Mucosa of rectum (tissue), 2 donors: ENCODE results near the gene BPIFB3.

Source experiments
- H3K27ac ChIP-seq, 2 donors: one replicate each; pipeline ENCODE4 v1.7.0; 2013; ENCODE audit warnings: inconsistent platforms in 2 of 2, low read depth in 2 of 2, low read length in 2 of 2
- H3K27me3 ChIP-seq, 2 donors: one replicate each; pipeline ENCODE4 v1.7.0; 2013; ENCODE audit warnings: low read length in 2 of 2; ENCODE audit not compliant: control insufficient read depth in 2 of 2, insufficient read depth in 2 of 2
- H3K36me3 ChIP-seq, 2 donors: one replicate each; pipeline ENCODE4 v1.7.0; 2013; ENCODE audit warnings: low read length in 2 of 2; ENCODE audit not compliant: control insufficient read depth in 2 of 2, insufficient read depth in 2 of 2
- H3K4me1 ChIP-seq, 2 donors: one replicate each; pipeline ENCODE4 v1.7.0; 2013; ENCODE audit warnings: low read length in 2 of 2, mild to moderate bottlenecking in 1 of 2; ENCODE audit not compliant: control insufficient read depth in 2 of 2, insufficient read depth in 2 of 2
- H3K4me3 ChIP-seq, 2 donors: one replicate each; pipeline ENCODE4 v1.7.0; 2013; ENCODE audit warnings: low read length in 2 of 2
- H3K9ac ChIP-seq, 2 donors: one replicate each; pipeline ENCODE4 v1.7.0; 2013; ENCODE audit warnings: low read length in 2 of 2, low read depth in 1 of 2, mild to moderate bottlenecking in 1 of 2
- H3K9me3 ChIP-seq, 2 donors: one replicate each; pipeline ENCODE4 v1.7.0; 2013; ENCODE audit warnings: low read length in 2 of 2; ENCODE audit not compliant: control insufficient read depth in 2 of 2
- donor health status: healthy.
- donor health status: Normal muscosa, but diverticular disease.

The BPIFB3 gene

DNA sequence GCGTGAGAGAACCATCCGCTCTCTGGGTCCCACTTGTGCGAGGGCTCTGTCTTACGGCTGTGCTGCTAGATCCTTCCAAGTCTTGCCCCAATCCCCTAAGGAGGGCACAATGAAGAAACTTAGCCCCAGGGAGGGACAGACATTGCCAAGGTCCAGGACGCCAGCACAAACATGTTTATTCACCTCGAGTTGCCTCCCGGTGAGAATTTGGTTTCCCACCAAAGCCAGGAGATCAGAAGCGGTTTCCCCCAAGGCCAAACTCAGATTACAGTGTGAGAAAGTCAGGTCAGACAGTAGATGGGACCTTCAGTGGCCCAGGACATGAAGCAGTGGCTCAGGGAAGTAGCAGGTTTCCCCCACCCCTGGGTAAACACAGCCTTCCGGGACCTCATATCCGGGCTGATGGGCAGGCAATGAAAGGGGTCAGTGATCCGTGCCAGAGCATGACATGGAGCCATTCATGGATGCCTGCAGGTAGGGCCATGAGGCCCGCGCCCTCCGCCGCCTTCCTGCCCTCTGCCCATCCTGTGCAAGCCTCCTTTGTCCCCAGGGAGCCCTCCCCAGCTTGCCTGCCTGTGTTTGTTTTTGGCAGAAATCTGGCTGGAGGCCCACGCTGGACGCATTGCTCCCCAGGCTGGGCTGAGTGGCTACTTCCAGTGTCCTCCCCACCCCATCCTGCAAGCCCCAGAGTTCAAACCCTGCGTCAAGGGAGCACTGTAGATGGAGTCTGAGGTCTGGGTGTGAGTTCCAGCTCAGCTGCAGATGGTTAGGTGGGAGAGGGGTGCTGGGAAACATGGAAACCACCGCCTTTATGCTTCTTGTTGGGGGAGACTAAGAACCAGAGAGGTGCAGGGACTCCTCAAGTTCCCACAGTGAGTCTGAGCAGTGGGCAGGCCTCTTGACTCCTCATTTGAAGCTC lies 44.2 kb upstream of the BPIFB3 start:
- H3K4me1 ChIP-seq = no peaks in the 10 kb centered on the region
- no peaks in the 10 kb centered on the region for H3K27me3 ChIP-seq
- H3K9me3 ChIP-seq = no peaks in the 10 kb centered on the region
- no peaks in the 10 kb centered on the region for H3K36me3 ChIP-seq
- H3K27ac ChIP-seq = no peak overlapping the region
- no peak overlapping the region for H3K4me3 ChIP-seq
- H3K9ac ChIP-seq = no peak overlapping the region

DNA sequence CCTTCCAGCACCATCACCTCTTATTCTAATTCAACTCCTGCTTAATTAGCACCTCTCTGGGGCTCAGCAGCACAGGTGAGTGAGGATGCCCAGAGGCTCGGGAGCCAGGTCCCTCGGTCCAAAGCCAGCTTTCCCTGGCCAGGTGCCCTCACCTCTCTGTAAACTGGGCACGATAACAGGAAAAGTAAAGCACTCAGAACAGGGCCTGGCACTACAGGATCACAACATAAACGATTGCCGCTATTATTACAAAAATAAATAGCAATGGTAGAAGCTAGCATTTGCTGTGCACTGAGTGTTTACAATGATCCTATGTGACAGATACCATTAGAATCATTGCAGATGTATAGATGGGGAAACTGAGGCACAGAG lies 43.6 kb upstream of the BPIFB3 start:
- Histone ChIP-seq H3K27ac (no peak overlapping the region), H3K4me1 (no peaks in the 10 kb centered on the region), H3K9me3 (no peaks in the 10 kb centered on the region), H3K27me3 (peaks cover 0 to 3% of the 10 kb centered on the region in 2 donors), H3K4me3 (no peak overlapping the region), H3K36me3 (no peaks in the 10 kb centered on the region), H3K9ac (no peak overlapping the region)

GRCh38 chr20:33010674-33011449 lies 42.8 kb upstream of the BPIFB3 start:
- no peak overlapping the region for H3K4me3 ChIP-seq
- no peak overlapping the region for H3K27ac ChIP-seq
- no peaks in the 10 kb centered on the region for H3K9me3 ChIP-seq
- H3K27me3 ChIP-seq = peaks cover 0 to 3% of the 10 kb centered on the region in 2 donors
- H3K9ac ChIP-seq = no peak overlapping the region
- no peaks in the 10 kb centered on the region for H3K36me3 ChIP-seq
- H3K4me1 ChIP-seq = no peaks in the 10 kb centered on the region

DNA sequence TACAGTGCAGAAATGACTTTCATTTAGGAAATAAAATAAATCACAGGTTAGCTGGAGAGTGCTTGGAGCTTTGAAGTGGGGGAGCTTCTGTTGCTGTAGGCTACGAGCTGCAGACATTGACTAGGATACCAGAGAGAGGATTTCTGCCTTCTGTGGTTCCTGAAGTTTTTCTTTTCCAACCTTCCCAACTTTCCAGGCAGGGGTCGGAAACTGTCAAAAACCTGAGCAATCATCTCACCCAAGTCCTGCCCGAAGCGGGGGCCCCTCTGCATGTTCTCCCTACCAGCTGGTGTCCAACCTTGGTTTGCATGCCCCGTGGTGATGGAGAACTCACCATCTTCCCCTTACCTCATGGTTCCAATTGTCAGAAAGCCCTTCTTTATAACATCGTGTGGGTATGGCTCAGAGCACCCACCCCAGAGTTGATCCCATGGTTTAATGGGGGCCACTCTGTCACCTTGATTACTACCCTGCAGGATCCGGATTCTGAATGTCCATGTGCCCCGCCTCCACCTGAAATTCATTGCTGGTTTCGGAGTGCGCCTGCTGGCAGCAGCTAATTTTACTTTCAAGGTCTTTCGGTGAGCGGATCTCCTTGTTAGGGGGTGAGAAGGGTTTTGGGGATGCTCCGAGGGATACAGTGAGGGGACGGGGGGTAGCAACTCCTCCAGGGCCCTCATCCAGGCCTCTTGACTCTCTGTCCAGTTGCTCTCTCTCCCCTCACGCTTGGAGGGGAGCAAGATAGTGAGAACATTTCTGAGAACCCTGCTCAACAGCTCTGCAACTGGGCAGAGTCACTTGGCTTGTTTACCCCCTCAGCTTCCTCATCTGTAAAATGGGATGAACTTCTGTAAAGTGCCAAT lies 41.1 kb upstream of the BPIFB3 start:
- no peaks in the 10 kb centered on the region for H3K9me3 ChIP-seq
- H3K36me3 ChIP-seq = no peaks in the 10 kb centered on the region
- H3K27ac ChIP-seq = no peak overlapping the region
- no peaks in the 10 kb centered on the region for H3K4me1 ChIP-seq
- no peak overlapping the region for H3K4me3 ChIP-seq
- peaks cover 0 to 3% of the 10 kb centered on the region in 2 donors for H3K27me3 ChIP-seq
- H3K9ac ChIP-seq = no peak overlapping the region

DNA sequence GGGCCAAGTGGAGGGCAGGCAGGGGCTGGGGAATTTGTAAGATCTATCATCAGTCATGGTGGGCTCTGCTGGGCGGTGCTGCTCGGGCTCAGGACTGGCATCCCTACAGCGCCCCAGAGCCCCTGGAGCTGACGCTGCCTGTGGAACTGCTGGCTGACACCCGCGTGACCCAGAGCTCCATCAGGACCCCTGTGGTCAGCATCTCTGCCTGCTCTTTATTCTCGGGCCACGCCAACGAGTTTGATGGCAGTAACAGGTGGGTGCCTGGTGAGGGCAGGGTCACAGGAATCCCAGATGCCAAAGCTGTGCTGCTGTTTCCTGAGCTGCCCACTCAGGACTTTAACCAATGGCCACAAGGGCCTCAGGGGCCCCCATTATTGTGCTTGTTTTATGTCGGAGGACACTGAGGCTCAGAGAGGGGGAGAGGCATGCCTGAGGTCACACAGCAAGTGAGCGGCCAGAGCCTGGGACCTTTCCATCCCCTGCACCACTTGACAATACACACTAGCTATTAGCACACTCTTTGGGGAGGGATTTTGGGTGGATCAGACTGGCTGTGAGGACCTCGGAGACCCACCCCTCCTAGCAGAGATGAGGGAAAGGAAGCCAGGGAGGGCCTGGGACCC lies 39.9 kb upstream of the BPIFB3 start:
- Histone ChIP-seq H3K36me3 (no peaks in the 10 kb centered on the region), H3K9ac (no peak overlapping the region), H3K4me3 (no peak overlapping the region), H3K27ac (no peak overlapping the region), H3K4me1 (no peaks in the 10 kb centered on the region), H3K27me3 (peaks cover 0 to 3% of the 10 kb centered on the region in 2 donors), H3K9me3 (no peaks in the 10 kb centered on the region)

DNA sequence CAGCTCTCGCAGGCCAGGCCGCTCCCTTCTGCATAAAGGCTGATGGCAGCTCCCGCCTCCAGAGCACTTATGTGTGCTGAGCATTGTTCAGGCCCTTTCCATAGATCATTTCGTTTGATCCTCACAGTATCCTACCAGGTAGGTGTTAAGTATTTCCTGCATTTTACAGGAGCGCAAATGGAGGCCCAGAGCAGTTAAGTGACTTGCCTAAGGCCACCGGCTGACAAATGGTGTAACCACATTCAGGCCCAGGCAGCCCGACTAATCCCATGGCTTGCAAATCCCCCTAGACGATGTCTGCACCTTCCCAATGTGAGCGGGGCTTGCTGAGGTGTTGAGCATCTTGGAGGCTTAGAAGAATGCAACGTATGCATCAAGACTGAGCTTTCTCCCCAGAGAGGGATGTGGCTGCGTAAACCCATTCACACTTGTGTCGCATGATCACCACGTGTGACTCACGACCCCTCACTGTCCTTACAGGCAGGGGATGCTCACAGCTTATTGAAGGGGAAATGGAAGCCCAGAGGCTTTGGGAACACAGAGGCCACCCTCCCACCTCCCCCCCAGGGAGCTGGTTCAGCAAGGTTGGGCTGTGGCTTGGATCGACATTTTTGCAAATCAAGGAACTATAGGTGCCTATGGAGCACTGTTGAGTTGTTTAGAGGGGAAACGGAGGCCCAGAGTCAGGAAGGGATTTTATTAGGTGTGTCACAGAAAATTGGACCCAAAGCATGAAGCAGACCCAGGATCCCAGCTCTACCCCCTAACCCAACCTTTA lies 39.2 kb upstream of the BPIFB3 start:
- peaks cover 0 to 3% of the 10 kb centered on the region in 2 donors for H3K27me3 ChIP-seq
- H3K36me3 ChIP-seq = no peaks in the 10 kb centered on the region
- H3K9me3 ChIP-seq = no peaks in the 10 kb centered on the region
- no peak overlapping the region for H3K9ac ChIP-seq
- no peak overlapping the region for H3K4me3 ChIP-seq
- no peaks in the 10 kb centered on the region for H3K4me1 ChIP-seq
- no peak overlapping the region for H3K27ac ChIP-seq

- H3K27ac ChIP-seq = no peak overlapping the region
- H3K27me3 ChIP-seq = peaks cover 0 to 3% of the 10 kb centered on the region in 2 donors
- H3K4me3 ChIP-seq = no peak overlapping the region
- no peaks in the 10 kb centered on the region for H3K36me3 ChIP-seq
- H3K4me1 ChIP-seq = no peaks in the 10 kb centered on the region
- H3K9ac ChIP-seq = no peak overlapping the region
- H3K9me3 ChIP-seq = no peaks in the 10 kb centered on the region
Measured at GRCh38 chr20:33015114-33015484, 38.6 kb upstream of the BPIFB3 start.

DNA sequence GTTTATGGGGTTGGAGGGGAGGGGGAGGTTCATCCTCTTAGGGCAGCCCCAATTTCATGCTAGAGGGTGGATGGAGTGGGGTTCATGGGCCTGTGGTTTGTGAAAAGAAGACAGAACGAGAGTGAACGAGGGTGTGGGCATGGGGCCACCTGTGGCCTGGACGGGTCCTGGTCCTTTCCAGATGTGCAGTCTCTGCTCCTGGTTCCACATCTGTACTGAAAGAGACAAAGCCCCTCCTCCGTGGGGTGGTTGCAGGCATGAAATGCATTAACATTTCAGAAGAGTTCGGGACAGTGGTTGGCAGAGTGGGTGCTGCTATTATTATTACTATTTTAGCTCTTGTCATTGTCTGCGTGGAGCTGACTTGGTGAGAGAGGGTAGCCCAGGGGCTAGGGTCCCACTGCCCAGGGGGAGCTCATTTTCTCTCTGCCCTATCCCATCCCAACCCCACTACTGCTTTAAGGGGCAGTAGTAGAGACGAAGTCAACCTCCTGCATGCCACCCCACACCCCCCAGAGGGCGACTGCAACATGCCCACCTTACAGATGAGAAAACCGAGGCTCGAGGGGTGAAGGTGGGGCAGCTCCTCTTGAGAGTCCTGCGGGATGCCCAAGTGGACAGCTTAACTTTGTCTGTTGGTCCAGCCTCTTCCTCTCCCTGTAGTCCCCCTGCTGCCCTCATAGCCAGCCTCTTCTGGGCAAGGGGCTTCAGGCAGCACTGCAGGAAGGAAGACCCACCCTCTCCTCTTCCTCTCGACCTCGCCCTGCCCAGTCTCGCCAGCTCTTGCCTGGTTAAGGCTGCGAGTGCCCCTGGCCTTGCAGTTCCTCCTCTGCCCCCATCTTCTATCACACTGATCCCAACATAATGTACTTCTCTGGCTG lies 37.8 kb upstream of the BPIFB3 start:
- no peak overlapping the region for H3K27ac ChIP-seq
- no peaks in the 10 kb centered on the region for H3K9me3 ChIP-seq
- no peaks in the 10 kb centered on the region for H3K4me1 ChIP-seq
- H3K27me3 ChIP-seq = peaks cover 2 to 3% of the 10 kb centered on the region in 2 donors
- no peaks in the 10 kb centered on the region for H3K36me3 ChIP-seq
- no peak overlapping the region for H3K4me3 ChIP-seq
- H3K9ac ChIP-seq = no peak overlapping the region
